ENCODE data around the gene COL15A1. TPM values are rescaled to one million over a fixed set of nuclear protein-coding genes. Genes with fewer than 3 reads are reported as not detected.

Gene COL15A1
- total RNA-seq, 1 experiment from 2014 or later, result 0.10 TPM

- no peaks in the 10 kb centered on the region for H3K27me3 ChIP-seq (ENCODE audit: control insufficient read depth, insufficient read depth, low read length)
- ATAC-seq (no peak), DNase-seq (ENCODE audit: low read depth, low spot score) (no peak)
- H3K36me3 ChIP-seq (ENCODE audit: control insufficient read depth, insufficient read depth, low read length), result no peaks in the 10 kb centered on the region
- BruUV-seq (replicated peaks), result no TSS peak
- H3K9me3 ChIP-seq (ENCODE audit: control insufficient read depth, insufficient read depth, low read depth, low read length), result no peaks in the 10 kb centered on the region
- H3K4me3 ChIP-seq (ENCODE audit: low read depth in 2 of 2, low read length in 2 of 2), result no peak overlapping the region
- H3K4me1 ChIP-seq (ENCODE audit: control insufficient read depth, insufficient read depth, low read length), result no peaks in the 10 kb centered on the region
- no peak for TF ChIP-seq SIN3A (IDR thresholded peaks at IDR 0.05; ENCODE audit: borderline replicate concordance, insufficient read depth, low read depth, low read length)
- intact Hi-C loops (cut with micrococcal nuclease; ENCODE audit: unreplicated experiment) (no loop called here), in situ Hi-C loops (cut with HindIII; ENCODE audit: low pct_unique_long_range_greater_than_20kb, low sequenced_read_pairs) (no loop called here)
- ChIA-PET CTCF (no interaction called here), POLR2A (no interaction called here)
- H3K27ac ChIP-seq (ENCODE audit: low read length), result no peak overlapping the region
These were observed 60.4 kb downstream of the COL15A1 start for GRCh38 chr9:99004115-99004514.

GRCh38 chr9:99004717-99005460, 61.2 kb downstream of the COL15A1 start:
- intact Hi-C loops (cut with micrococcal nuclease; ENCODE audit: unreplicated experiment) (no loop called here), in situ Hi-C loops (cut with HindIII; ENCODE audit: low pct_unique_long_range_greater_than_20kb, low sequenced_read_pairs) (no loop called here)
- no peak for ATAC-seq
- ChIA-PET CTCF (no interaction called here), POLR2A (no interaction called here)
- Histone ChIP-seq H3K27me3 (ENCODE audit: control insufficient read depth, insufficient read depth, low read length) (no peaks in the 10 kb centered on the region), H3K27ac (ENCODE audit: low read length) (no peak overlapping the region), H3K4me3 (ENCODE audit: low read depth in 2 of 2, low read length in 2 of 2) (no peak overlapping the region), H3K9me3 (ENCODE audit: control insufficient read depth, insufficient read depth, low read depth, low read length) (0 out of 2 replicates have a peak, but pooled peaks cover under 1% of the 10 kb centered on the region), H3K36me3 (ENCODE audit: control insufficient read depth, insufficient read depth, low read length) (no peaks in the 10 kb centered on the region), H3K4me1 (ENCODE audit: control insufficient read depth, insufficient read depth, low read length) (no peaks in the 10 kb centered on the region)
- no peak for TF ChIP-seq SIN3A (IDR thresholded peaks at IDR 0.05; ENCODE audit: borderline replicate concordance, insufficient read depth, low read depth, low read length)
- TF ChIP-seq TCF7L2 (IDR thresholded peaks at IDR 0.05; ENCODE audit: low read depth, low read length), result no peak
- TF ChIP-seq CTCF (IDR thresholded peaks at IDR 0.05), result no peak
- TF ChIP-seq REST (IDR thresholded peaks at IDR 0.05; ENCODE audit: insufficient read depth in 1 of 2, low read depth in 2 of 2, low read length in 1 of 2), result no peak
- TF ChIP-seq POLR2AphosphoS5 (IDR thresholded peaks at IDR 0.05; ENCODE audit: low read depth, low read length), result no peak
- DNase-seq (ENCODE audit: low read depth, low spot score), result no peak
- no TSS peak for BruUV-seq (replicated peaks)

- no peak overlapping the region for H3K4me3 ChIP-seq (ENCODE audit: low read depth in 2 of 2, low read length in 2 of 2)
- intact Hi-C loops (cut with micrococcal nuclease; ENCODE audit: unreplicated experiment), result no loop called here
- no TSS peak for BruUV-seq (replicated peaks)
- ChIA-PET POLR2A (no interaction called here), CTCF (no interaction called here)
- H3K9me3 ChIP-seq (ENCODE audit: control insufficient read depth, insufficient read depth, low read depth, low read length), result 0 out of 2 replicates have a peak, but pooled peaks cover 6% of the 10 kb centered on the region
- H3K27ac ChIP-seq (ENCODE audit: low read length), result no peak overlapping the region
- no peaks in the 10 kb centered on the region for H3K4me1 ChIP-seq (ENCODE audit: control insufficient read depth, insufficient read depth, low read length)
- no peak for TF ChIP-seq TCF7L2 (IDR thresholded peaks at IDR 0.05; ENCODE audit: low read depth, low read length)
- ATAC-seq (no peak), DNase-seq (ENCODE audit: low read depth, low spot score) (no peak)
- no peaks in the 10 kb centered on the region for H3K27me3 ChIP-seq (ENCODE audit: control insufficient read depth, insufficient read depth, low read length)
- in situ Hi-C loops (cut with HindIII; ENCODE audit: low pct_unique_long_range_greater_than_20kb, low sequenced_read_pairs), result no loop called here
- H3K36me3 ChIP-seq (ENCODE audit: control insufficient read depth, insufficient read depth, low read length), result no peaks in the 10 kb centered on the region
These were observed 61.9 kb downstream of the COL15A1 start for GRCh38 chr9:99005651-99006050.

Measured in Panc1 (cell line).